Measurements from ENCODE around the gene MAPK11. TPM values are rescaled to one million over a fixed set of nuclear protein-coding genes. Genes with fewer than 3 reads are reported as not detected.

The MAPK11 gene
- polyA plus RNA-seq, 3 donors = 0.81 TPM; not detected in 2

GRCh38 chr22:50287731-50288130 is 17.6 kb upstream of the MAPK11 start:
- Mint-ChIP-seq H3K9me3 (no peaks in the 10 kb centered on the region), H3K36me3 (peaks cover 52 to 83% of the 10 kb centered on the region in 2 donors), H3K4me3 (no peak overlapping the region), H3K27ac (no peak overlapping the region), H3K27me3 (ENCODE audit: low read depth in 3 of 3) (peaks cover 0 to 2% (median 0%) of the 10 kb centered on the region in 3 donors), H3K4me1 (peaks cover 11% of the 10 kb centered on the region)
- Histone ChIP-seq H3K36me3 (replicated peaks in 1 of 2; ENCODE audit: control insufficient read depth in 1 of 2, insufficient read depth in 2 of 2, low read length in 2 of 2) (peaks cover 87 to 93% of the 10 kb centered on the region in 2 donors), H3K9ac (ENCODE audit: insufficient read depth, low read length, poor library complexity, severe bottlenecking) (no peak overlapping the region), H3K4me2 (replicated peaks; ENCODE audit: extremely low read depth, low read length, poor library complexity, severe bottlenecking) (no peak overlapping the region), H3K79me2 (ENCODE audit: insufficient read depth, low read length) (peaks cover 67% of the 10 kb centered on the region), H3K4me3 (replicated peaks in 1 of 3; ENCODE audit: low read depth in 2 of 3, low read length in 3 of 3) (no peak overlapping the region), H3K27ac (ENCODE audit: low read depth in 1 of 2, low read length in 2 of 2) (no peak overlapping the region), H3K4me1 (ENCODE audit: control insufficient read depth in 1 of 2, insufficient read depth in 2 of 2, low read length in 2 of 2) (peaks cover 5 to 6% of the 10 kb centered on the region in 2 donors), H2AFZ (ENCODE audit: insufficient read depth, low read depth, low read length, poor library complexity, severe bottlenecking) (no peak overlapping the region), H4K20me1 (ENCODE audit: insufficient read depth, low read length) (peaks cover 100% of the 10 kb centered on the region), H3K27me3 (ENCODE audit: control insufficient read depth in 2 of 2, insufficient read depth in 2 of 2, low read length in 2 of 2) (no peaks in the 10 kb centered on the region), H3K9me3 (replicated peaks in 1 of 2; ENCODE audit: control insufficient read depth in 1 of 2, insufficient read depth in 1 of 2, low read length in 2 of 2) (no peaks in the 10 kb centered on the region)
- no peak for TF ChIP-seq CTCF (IDR thresholded peaks at IDR 0.05)
- WGBS (ENCODE audit: insufficient coverage) = 98% methylated on average over 31 of the region's 31 CpGs
- intact Hi-C loops (cut with micrococcal nuclease) = no loop called here
- DNase-seq = no peak

GRCh38 chr22:50286701-50287318 is 16.6 kb upstream of the MAPK11 start:
- peaks cover 58% of the 10 kb centered on the region for H3K79me2 ChIP-seq (ENCODE audit: insufficient read depth, low read length)
- 94% methylated on average over 32 of the region's 40 CpGs for WGBS (ENCODE audit: insufficient coverage)
- no peak overlapping the region for H3K27ac ChIP-seq (ENCODE audit: low read depth in 1 of 2, low read length in 2 of 2)

More at GRCh38 chr22:50286701-50287318, 16.6 kb upstream of the MAPK11 start:
- Mint-ChIP-seq H3K36me3 (peaks cover 52 to 82% of the 10 kb centered on the region in 2 donors), H3K4me1 (peaks cover 2% of the 10 kb centered on the region), H3K9me3 (no peaks in the 10 kb centered on the region), H3K27me3 (ENCODE audit: low read depth in 3 of 3) (peaks cover 0 to 2% (median 0%) of the 10 kb centered on the region in 3 donors), H3K4me3 (no peak overlapping the region), H3K27ac (no peak overlapping the region)
- no peak overlapping the region for H3K4me3 ChIP-seq (replicated peaks in 1 of 3; ENCODE audit: low read depth in 2 of 3, low read length in 3 of 3)
- no peak for DNase-seq
- peaks cover 94 to 98% of the 10 kb centered on the region in 2 donors for H3K36me3 ChIP-seq (replicated peaks in 1 of 2; ENCODE audit: control insufficient read depth in 1 of 2, insufficient read depth in 2 of 2, low read length in 2 of 2)
- H3K4me1 ChIP-seq (ENCODE audit: control insufficient read depth in 1 of 2, insufficient read depth in 2 of 2, low read length in 2 of 2) = no peaks in the 10 kb centered on the region
- H4K20me1 ChIP-seq (ENCODE audit: insufficient read depth, low read length) = peaks cover 100% of the 10 kb centered on the region
- H3K4me2 ChIP-seq (replicated peaks; ENCODE audit: extremely low read depth, low read length, poor library complexity, severe bottlenecking) = no peak overlapping the region
- no peak overlapping the region for H2AFZ ChIP-seq (ENCODE audit: insufficient read depth, low read depth, low read length, poor library complexity, severe bottlenecking)
- H3K27me3 ChIP-seq (ENCODE audit: control insufficient read depth in 2 of 2, insufficient read depth in 2 of 2, low read length in 2 of 2) = no peaks in the 10 kb centered on the region
- no peaks in the 10 kb centered on the region for H3K9me3 ChIP-seq (replicated peaks in 1 of 2; ENCODE audit: control insufficient read depth in 1 of 2, insufficient read depth in 1 of 2, low read length in 2 of 2)
- no peak overlapping the region for H3K9ac ChIP-seq (ENCODE audit: insufficient read depth, low read length, poor library complexity, severe bottlenecking)
- intact Hi-C loops (cut with micrococcal nuclease) = no loop called here
- TF ChIP-seq CTCF (IDR thresholded peaks at IDR 0.05) = no peak

Measured in CD14-positive monocyte (primary cell).